Body of pancreas (tissue), 4 donors: ENCODE data around the gene CTSF.

Source experiments
- CTCF ChIP-seq, 7 experiments: fragments of 450-650 bp in 4 of 7; fragments of 200-600 bp in 3 of 7; sonication (generic) in 3 of 7; IDR thresholded peaks; one replicate each; pipeline ENCODE4 v1.5.1; 2016 to 2019; ENCODE audit warnings: antibody characterized with exemption in 7 of 7
- POLR2A ChIP-seq, 3 donors: fragments of 450-650 bp; IDR thresholded peaks; one replicate each; pipeline ENCODE4 v1.6.1; 2016; ENCODE audit warnings: antibody characterized with exemption in 3 of 3, mild to moderate bottlenecking in 2 of 3

- no peak for TF ChIP-seq CTCF (IDR thresholded peaks at IDR 0.05)
- TF ChIP-seq POLR2A (IDR thresholded peaks at IDR 0.05), result no peak
Measured at GRCh38 chr11:66562275-66562674, 6.1 kb downstream of the CTSF start.
